GM21367 (cell line): Measurements from ENCODE around the gene RNF220.

Experiments used
- ATAC-seq: cut with Tn5 transposase; IDR thresholded peaks from one replicate; pipeline ENCODE4 v1.9.1; 2021; ENCODE audit not compliant: unreplicated experiment

Gene RNF220

DNA sequence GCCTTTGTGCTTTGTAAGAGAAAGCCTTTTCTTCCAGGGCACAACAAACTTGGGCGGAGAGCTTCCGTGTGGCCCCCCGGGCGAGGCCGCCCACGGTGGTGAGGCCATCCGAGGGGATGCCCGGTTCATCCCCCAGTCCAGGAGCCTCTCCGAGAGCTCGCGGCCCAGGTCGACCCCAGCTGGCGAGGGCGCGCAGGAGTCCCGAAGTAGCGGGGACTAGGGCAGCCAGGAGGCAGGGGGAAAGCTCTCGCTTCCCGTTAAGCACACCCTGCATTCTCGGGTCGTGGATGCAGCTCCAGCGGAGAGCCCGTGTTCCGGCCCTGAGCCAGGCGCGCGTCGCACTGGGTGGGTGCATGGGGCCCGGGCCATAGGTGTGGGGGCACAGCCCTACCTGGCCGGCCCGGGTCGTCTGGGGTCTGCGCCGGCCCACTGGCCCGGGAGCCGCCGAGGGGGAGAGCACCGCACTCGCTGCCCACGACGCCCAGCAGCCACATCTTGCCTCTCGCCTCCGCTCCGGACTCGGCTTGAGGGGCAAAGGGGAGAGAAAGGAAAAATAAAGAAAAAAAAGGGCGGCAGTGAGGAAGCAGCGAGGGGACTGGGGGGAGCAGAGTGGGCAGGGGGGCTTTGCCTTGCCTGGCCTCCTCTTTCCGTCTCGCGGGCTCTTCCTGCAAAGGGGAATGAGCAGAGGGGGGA, 1.8 kb downstream of the RNF220 start:
- no peak for ATAC-seq

GRCh38 chr1:44407430-44408211, 2.6 kb downstream of the RNF220 start:
- ATAC-seq: no peak

- ATAC-seq: no peak
Measured at GRCh38 chr1:44408212-44408582, 3.1 kb downstream of the RNF220 start.

GRCh38 chr1:44408632-44409602, 3.9 kb downstream of the RNF220 start:
- ATAC-seq: no peak

GRCh38 chr1:44409757-44410156, 4.7 kb downstream of the RNF220 start:
- no peak for ATAC-seq

- ATAC-seq: no peak
Measured at GRCh38 chr1:44411861-44412260, 6.8 kb downstream of the RNF220 start.

DNA sequence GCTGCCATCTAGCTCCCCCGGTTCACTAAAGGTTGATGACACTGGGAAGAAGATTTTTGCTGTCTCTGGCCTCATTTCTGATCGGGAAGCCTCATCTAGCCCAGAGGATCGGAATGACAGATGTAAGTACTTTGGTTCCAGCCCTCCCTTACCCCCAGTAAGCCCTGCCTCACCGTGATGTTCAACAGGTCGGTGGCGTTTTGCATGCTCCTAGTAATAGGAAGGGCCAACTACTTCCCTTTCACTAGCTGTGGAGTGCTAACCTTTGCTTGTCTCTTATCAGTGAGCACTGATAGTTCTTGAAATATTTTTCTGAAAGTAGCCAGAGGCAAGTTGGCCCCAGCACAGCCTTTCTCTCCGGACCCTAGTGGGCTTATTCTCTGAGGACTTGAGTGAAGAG, 7.5 kb downstream of the RNF220 start:
- no peak for ATAC-seq

DNA sequence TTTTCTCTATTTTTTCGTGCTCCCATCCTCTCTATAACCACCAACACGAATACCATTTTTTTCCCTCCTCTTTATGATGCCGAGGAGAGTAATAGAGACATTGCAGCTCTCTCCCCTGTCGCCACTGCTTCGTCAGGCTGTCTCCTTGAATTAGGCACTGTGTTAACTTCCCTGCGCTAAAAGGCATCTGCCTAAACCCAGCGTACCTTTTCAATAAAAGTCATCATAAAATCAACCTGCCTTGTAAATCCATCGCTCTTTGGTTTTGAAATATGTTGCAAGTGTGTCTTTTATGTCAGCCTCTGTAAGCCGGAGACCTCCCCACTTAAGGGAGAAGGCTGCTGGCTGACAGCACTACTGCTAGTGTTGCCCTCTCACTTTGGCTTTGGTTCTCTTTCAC, 8.7 kb downstream of the RNF220 start:
- ATAC-seq: no peak

DNA sequence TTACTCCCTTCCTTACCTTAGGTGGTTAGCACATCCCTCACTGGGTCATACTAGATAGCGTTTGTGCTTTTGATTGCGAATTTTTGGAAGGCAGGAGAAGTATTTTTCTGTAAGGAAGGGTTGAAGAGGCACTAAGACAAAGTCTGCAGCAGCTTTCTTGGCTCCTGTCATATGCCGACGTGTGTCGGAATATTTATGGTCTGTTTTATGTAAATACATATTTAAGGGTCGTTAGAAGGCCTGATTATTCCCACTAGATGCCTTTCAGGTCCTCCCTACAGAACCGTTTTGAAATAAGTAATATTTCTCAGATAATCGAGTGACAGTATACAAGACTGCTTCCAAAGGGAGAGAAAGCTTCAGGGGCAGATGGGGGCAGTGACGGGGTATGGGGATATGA, 10.0 kb downstream of the RNF220 start:
- ATAC-seq: no peak

DNA sequence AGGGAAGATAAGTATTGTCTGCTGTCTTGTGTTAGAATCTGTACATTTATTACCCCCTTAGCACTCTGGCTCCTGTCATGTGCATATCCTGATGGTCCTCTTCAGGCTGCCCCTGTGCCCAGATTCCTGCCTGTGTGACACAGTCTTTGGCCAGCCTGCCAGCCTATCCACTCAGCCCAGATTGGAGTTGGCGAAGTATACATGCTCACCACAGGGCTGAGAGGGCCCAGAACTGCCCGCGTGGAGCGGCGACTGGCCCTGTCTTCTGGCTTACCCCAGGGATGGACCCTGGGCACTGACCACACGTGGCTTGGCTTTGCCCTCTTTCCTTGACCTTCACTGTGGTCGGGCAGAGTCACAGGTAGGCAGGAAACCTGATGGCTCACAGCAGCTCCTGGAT, 11.4 kb downstream of the RNF220 start:
- ATAC-seq: no peak

- no peak for ATAC-seq
Measured at GRCh38 chr1:44417351-44418021, 12.4 kb downstream of the RNF220 start.

DNA sequence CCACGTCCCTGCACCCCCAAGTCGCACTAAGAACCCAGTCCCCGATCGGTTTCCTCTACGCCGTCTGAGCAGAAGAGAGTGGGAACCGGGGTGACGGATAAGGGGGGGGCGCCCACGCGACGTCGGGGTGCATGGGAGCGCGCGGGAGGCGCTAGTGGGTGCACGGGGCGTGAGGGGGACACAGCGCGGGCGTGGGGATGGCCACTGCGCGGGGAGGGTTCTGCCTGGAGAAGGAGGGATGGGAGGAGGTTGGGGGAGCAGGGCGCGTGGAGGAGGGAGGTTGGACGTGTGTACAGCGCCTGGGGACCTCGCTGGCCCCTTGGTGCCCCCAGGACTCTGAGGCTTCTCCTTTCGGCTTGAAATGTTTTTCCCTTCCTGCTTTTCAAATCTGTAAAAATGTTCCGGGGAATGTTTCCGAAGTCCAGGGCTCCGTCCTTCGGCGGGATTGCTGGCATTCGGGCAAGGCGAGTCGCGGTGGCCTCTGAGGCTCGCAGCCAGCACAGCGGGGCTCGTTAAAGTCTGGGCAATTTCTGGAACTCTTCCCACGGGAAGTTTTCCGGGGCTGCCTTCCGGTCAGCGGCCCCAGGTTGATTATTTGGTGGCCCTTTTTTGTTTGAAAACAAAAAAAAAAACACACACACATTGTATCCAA, 13.1 kb downstream of the RNF220 start:
- no peak for ATAC-seq

DNA sequence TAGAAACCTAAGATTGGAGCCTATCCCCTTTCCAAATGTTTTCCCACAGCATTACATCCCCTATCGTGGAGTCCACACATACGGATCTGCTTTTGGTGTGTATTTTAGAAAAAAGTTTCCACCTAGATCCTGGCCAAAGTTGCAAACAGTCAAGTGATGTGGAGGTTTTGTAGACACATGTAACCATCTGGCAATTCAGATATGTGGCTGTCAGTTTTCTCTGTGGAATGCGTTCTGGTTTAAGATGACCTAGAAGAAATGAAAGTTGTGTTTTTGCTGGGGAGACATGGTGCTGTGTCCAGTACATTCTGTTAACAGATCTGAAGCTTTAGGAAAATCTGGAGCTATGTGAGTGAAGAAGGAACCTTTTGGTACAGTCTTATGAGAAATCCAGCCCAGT, 14.8 kb downstream of the RNF220 start:
- ATAC-seq: no peak

DNA sequence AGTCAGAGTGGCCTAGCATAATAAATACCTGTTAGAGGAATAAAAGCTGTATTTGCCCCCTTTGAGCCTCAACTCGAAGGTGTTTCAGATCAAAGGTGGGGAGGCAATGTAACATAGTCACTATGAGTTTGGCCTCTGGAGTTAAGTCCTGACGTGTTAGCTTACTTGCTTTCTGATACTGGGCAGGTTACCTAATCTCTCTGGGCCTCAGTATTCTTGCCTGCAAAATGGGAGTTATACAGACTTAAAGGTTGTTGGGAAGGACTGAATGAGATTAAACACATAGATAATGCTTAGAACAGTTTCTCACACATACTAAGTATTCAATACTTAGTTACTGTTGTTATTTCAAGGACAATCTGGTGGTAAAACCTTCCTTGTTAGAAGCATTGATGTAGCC, 15.5 kb downstream of the RNF220 start:
- ATAC-seq: no peak

- ATAC-seq: no peak
Measured at GRCh38 chr1:44421446-44421884, 16.4 kb downstream of the RNF220 start.

DNA sequence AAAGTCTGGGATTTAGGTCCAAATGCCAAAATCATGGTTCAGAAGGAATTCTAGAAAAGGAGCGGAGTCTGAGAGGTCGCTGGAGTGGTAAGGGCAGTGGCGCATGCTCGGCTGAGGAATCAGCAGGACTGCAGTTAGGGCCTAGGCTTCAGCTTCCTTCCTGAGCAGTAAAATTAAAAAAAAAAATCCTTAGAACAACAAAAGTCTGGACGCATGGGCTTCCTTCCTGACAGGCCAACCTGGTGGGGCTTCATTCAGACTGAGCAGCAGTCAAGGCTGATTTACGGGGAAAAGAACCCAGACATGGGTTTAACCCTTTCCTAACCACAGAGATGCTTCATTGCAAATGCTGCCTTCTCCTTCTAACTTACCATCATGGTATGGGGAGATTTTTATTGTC, 17.1 kb downstream of the RNF220 start:
- no peak for ATAC-seq

- ATAC-seq: no peak
Measured at GRCh38 chr1:44423591-44424537, 18.8 kb downstream of the RNF220 start.

DNA sequence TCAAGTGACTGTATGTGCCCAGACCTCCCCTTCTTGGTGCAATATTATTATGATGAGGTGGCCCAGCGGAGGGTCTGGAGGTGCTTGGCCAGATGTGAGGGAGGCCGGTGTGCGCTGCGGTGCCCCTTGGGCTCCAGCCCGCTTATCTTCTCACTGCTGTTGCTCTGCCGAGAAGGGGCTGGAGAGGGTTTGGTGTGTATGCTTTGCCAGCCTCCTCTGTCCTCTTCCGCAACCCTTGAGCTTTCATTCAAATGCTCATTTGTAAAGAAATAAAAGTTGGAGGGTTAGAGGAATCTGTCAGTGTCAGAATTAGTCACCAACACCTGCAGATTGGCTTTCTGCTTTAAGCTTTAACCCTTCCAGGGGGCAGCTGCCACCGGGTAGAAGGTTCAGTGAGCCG, 19.7 kb downstream of the RNF220 start:
- ATAC-seq: no peak

- ATAC-seq: no peak
Measured at GRCh38 chr1:44425341-44426082, 20.5 kb downstream of the RNF220 start.
